HL-60 (cell line): ENCODE data around the gene ZSCAN20.

Experiments
- CTCF ChIP-seq: IDR thresholded peaks from one replicate; pipeline ENCODE4 v1.5.1; 2011; ENCODE audit warnings: low read length, control low read depth, inconsistent platforms; ENCODE audit not compliant: insufficient read depth
- POLR2AphosphoS5 ChIP-seq: IDR thresholded peaks from 2 replicates; pipeline ENCODE4 v1.6.1; 2012; ENCODE audit warnings: low read depth
- REST ChIP-seq: IDR thresholded peaks from 2 replicates; pipeline ENCODE4 v1.6.1; 2012; ENCODE audit warnings: low read depth; ENCODE audit not compliant: insufficient replicate concordance

- TF ChIP-seq CTCF = no peak
- TF ChIP-seq REST = no peak
- TF ChIP-seq POLR2AphosphoS5 = no peak
Observed at GRCh38 chr1:33439662-33440061, 32.8 kb upstream of the ZSCAN20 start.
